ENCODE data around the gene ARHGAP24.

DNA sequence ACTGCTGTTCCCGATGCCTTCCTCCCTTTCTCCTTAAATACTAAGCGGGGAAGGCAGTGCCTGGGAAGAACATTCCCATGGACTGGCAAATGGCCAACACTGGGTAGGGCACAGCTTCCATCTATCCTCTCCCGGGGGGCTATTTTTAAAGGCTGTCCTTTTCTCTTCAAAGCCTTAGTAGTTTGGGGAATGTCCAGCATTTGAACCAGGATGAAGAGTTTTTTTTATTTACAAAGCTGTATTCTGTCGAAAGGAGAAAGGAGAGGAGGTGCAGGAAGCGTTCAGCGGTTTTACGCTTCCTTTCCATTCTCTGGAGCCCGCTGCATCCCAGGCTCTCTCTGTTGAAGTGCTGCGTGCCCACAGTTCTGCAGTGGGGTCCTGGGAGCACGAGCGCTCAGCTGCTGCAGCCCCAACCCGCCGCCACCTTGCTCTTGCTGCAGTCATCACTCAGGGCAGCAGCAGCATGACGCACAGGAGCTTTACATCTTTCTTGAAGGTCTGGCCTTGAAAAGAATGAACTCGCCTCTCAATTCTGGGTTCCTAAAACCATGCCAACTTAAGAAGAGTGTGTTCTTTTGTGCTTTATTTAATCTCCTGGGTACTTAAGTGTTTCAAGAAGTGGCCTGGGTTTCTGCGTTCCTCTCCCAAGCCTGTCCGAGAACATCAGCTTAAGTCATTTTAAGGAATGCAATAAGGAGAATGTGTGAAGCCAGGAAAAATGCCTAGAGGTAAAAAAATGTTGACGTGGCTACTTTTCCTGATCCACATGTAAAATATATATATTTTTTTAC lies 457.7 kb downstream of the ARHGAP24 start:
- TF ChIP-seq, protein P1, sequence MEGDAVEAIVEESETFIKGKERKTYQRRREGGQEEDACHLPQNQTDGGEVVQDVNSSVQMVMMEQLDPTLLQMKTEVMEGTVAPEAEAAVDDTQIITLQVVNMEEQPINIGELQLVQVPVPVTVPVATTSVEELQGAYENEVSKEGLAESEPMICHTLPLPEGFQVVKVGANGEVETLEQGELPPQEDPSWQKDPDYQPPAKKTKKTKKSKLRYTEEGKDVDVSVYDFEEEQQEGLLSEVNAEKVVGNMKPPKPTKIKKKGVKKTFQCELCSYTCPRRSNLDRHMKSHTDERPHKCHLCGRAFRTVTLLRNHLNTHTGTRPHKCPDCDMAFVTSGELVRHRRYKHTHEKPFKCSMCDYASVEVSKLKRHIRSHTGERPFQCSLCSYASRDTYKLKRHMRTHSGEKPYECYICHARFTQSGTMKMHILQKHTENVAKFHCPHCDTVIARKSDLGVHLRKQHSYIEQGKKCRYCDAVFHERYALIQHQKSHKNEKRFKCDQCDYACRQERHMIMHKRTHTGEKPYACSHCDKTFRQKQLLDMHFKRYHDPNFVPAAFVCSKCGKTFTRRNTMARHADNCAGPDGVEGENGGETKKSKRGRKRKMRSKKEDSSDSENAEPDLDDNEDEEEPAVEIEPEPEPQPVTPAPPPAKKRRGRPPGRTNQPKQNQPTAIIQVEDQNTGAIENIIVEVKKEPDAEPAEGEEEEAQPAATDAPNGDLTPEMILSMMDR (conservative IDR thresholded peaks at IDR 0.05; ENCODE audit: low read depth in 2 of 2): no peak
- TF ChIP-seq EZH2phosphoT487 (IDR thresholded peaks at IDR 0.05; ENCODE audit: unreplicated experiment) (no peak), EZH2 (IDR thresholded peaks at IDR 0.05; ENCODE audit: low read depth, unreplicated experiment) (no peak), NANOG (IDR thresholded peaks at IDR 0.05; ENCODE audit: borderline replicate concordance) (no peak), CREB1 (CRISPR knock-in tag; IDR thresholded peaks at IDR 0.05; ENCODE audit: low read depth) (no peak), ZNF331 (CRISPR knock-in tag; IDR thresholded peaks at IDR 0.05; ENCODE audit: low read depth) (no peak), ZNF114 (CRISPR knock-in tag; IDR thresholded peaks at IDR 0.05) (no peak), JUNB (IDR thresholded peaks at IDR 0.05; ENCODE audit: unreplicated experiment) (no peak), POLR2AphosphoS5 (IDR thresholded peaks at IDR 0.05; ENCODE audit: low read depth) (no peak)
- TF ChIP-seq, protein P2, sequence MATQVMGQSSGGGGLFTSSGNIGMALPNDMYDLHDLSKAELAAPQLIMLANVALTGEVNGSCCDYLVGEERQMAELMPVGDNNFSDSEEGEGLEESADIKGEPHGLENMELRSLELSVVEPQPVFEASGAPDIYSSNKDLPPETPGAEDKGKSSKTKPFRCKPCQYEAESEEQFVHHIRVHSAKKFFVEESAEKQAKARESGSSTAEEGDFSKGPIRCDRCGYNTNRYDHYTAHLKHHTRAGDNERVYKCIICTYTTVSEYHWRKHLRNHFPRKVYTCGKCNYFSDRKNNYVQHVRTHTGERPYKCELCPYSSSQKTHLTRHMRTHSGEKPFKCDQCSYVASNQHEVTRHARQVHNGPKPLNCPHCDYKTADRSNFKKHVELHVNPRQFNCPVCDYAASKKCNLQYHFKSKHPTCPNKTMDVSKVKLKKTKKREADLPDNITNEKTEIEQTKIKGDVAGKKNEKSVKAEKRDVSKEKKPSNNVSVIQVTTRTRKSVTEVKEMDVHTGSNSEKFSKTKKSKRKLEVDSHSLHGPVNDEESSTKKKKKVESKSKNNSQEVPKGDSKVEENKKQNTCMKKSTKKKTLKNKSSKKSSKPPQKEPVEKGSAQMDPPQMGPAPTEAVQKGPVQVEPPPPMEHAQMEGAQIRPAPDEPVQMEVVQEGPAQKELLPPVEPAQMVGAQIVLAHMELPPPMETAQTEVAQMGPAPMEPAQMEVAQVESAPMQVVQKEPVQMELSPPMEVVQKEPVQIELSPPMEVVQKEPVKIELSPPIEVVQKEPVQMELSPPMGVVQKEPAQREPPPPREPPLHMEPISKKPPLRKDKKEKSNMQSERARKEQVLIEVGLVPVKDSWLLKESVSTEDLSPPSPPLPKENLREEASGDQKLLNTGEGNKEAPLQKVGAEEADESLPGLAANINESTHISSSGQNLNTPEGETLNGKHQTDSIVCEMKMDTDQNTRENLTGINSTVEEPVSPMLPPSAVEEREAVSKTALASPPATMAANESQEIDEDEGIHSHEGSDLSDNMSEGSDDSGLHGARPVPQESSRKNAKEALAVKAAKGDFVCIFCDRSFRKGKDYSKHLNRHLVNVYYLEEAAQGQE (IDR thresholded peaks at IDR 0.05; ENCODE audit: unreplicated experiment): no peak
- TF ChIP-seq, protein P3, sequence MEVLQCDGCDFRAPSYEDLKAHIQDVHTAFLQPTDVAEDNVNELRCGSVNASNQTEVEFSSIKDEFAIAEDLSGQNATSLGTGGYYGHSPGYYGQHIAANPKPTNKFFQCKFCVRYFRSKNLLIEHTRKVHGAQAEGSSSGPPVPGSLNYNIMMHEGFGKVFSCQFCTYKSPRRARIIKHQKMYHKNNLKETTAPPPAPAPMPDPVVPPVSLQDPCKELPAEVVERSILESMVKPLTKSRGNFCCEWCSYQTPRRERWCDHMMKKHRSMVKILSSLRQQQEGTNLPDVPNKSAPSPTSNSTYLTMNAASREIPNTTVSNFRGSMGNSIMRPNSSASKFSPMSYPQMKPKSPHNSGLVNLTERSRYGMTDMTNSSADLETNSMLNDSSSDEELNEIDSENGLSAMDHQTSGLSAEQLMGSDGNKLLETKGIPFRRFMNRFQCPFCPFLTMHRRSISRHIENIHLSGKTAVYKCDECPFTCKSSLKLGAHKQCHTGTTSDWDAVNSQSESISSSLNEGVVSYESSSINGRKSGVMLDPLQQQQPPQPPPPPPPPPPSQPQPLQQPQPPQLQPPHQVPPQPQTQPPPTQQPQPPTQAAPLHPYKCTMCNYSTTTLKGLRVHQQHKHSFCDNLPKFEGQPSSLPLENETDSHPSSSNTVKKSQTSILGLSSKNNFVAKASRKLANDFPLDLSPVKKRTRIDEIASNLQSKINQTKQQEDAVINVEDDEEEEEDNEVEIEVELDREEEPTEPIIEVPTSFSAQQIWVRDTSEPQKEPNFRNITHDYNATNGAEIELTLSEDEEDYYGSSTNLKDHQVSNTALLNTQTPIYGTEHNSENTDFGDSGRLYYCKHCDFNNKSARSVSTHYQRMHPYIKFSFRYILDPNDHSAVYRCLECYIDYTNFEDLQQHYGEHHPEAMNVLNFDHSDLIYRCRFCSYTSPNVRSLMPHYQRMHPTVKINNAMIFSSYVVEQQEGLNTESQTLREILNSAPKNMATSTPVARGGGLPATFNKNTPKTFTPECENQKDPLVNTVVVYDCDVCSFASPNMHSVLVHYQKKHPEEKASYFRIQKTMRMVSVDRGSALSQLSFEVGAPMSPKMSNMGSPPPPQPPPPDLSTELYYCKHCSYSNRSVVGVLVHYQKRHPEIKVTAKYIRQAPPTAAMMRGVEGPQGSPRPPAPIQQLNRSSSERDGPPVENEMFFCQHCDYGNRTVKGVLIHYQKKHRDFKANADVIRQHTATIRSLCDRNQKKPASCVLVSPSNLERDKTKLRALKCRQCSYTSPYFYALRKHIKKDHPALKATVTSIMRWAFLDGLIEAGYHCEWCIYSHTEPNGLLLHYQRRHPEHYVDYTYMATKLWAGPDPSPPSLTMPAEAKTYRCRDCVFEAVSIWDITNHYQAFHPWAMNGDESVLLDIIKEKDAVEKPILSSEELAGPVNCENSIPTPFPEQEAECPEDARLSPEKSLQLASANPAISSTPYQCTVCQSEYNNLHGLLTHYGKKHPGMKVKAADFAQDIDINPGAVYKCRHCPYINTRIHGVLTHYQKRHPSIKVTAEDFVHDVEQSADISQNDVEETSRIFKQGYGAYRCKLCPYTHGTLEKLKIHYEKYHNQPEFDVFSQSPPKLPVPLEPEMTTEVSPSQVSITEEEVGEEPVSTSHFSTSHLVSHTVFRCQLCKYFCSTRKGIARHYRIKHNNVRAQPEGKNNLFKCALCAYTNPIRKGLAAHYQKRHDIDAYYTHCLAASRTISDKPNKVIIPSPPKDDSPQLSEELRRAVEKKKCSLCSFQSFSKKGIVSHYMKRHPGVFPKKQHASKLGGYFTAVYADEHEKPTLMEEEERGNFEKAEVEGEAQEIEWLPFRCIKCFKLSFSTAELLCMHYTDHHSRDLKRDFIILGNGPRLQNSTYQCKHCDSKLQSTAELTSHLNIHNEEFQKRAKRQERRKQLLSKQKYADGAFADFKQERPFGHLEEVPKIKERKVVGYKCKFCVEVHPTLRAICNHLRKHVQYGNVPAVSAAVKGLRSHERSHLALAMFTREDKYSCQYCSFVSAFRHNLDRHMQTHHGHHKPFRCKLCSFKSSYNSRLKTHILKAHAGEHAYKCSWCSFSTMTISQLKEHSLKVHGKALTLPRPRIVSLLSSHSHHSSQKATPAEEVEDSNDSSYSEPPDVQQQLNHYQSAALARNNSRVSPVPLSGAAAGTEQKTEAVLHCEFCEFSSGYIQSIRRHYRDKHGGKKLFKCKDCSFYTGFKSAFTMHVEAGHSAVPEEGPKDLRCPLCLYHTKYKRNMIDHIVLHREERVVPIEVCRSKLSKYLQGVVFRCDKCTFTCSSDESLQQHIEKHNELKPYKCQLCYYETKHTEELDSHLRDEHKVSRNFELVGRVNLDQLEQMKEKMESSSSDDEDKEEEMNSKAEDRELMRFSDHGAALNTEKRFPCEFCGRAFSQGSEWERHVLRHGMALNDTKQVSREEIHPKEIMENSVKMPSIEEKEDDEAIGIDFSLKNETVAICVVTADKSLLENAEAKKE (CRISPR knock-in tag; IDR thresholded peaks at IDR 0.05): no peak
